GM18951 (cell line): ENCODE data around the gene GLMN.
"Not testable (repeated sequence)": the region's sequence is repeated elsewhere in the genome, so short reads cannot be mapped to it uniquely, and the experiment has no call there.

ENCODE experiments used
- POLR2A ChIP-seq: IDR thresholded peaks from 4 replicates; pipeline ENCODE4 v1.6.1; 2011; ENCODE audit warnings: mild to moderate bottlenecking; ENCODE audit not compliant: insufficient read length, insufficient read depth; ENCODE audit errors: extremely low read depth
- in situ Hi-C: fragments of 300-500 bp; cut with MboI; formaldehyde crosslinking; loops from one replicate; pipeline ENCODE4 v1.12.0; 2022; ENCODE audit warnings: low sequenced_read_pairs, mixed read lengths, inconsistent platforms; ENCODE audit not compliant: unreplicated experiment

The GLMN gene

DNA sequence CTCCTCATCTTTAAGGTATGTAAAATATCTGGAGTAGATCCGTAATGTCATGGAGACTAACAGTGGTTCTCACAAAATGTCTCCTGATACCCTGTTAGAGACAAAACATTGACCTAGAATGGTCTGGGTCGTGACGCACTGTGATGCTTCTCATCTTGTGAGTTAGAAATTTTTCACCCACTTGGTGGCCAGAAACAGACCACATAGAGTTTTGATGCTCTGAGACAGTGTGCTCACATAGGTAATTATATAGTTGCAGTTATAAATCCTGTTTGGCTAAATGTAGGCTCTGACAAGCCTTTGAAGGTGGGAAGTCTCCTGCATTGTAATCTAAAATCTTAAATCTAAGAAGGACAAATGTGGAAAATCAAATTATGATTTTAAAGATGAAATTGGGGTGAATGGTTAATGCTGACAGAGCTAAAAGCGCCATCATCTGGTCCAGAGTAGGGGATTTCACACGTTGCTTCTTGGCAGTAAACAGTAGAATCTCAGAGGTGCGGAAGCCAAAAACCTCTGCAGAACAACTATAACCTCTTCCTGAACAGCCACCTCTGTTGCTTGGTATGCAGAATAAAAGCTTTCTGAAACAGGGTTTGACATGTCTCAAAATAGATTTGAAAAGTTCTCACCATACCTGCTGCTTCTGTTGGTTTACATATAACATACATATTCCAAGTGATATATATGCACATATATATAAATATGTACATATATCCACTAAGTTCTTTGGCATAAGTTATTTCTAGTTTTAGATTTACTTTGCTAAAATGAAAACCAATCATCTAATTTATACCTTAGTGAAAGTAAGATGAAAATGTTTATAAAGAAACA lies 17.2 kb upstream of the GLMN start:
- in situ Hi-C loops: loop anchor here (5.0 to 10.0 kb wide), 2 partner anchors 149 to 306 kb away; no protein-coding TSS in a partner anchor
- no peak for TF ChIP-seq POLR2A

DNA sequence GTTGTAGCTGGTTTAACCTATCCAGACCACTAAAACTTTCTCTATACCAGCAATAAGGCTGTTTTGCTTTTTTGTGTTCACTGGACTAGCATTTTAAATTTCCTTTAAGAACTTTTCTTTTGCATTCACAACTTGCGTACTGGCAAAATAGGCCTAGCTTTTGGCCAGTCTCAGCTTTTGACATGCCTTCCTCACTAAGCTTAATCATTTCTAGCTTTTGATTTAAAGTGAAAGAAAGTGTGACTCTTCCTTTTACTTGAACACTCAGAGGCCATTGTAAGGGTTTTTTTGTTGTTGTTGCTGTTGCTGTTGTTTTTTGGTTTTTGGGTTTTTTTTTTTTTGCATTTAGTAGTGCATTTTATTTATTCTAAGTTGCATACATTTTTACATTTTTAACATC lies 15.2 kb upstream of the GLMN start:
- TF ChIP-seq POLR2A: no peak
- in situ Hi-C loops: loop anchor here (10.0 kb wide), 1 partner anchor 151 kb away; no protein-coding TSS in a partner anchor

DNA sequence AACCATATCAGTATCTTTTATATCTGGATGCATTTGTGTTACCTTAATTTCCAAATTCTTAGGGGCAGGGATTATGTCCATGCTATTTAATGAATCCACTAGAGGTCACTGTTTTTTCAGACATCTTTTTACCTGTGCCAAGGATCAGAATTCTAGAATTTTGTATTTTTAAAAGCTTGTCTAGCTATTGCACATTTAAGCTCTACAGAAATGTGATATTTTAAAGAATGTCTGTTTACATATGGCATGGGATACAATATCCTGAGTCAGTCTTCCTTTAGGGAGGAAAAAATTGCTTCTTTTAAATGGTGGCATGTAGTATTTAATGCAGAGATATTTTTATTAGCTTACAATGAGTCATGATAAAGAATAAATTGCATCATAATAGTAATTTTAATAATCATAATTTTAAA lies 11.4 kb upstream of the GLMN start:
- in situ Hi-C loops: loop anchor here (10.0 kb wide), 1 partner anchor 155 kb away; no protein-coding TSS in a partner anchor
- TF ChIP-seq POLR2A: no peak

DNA sequence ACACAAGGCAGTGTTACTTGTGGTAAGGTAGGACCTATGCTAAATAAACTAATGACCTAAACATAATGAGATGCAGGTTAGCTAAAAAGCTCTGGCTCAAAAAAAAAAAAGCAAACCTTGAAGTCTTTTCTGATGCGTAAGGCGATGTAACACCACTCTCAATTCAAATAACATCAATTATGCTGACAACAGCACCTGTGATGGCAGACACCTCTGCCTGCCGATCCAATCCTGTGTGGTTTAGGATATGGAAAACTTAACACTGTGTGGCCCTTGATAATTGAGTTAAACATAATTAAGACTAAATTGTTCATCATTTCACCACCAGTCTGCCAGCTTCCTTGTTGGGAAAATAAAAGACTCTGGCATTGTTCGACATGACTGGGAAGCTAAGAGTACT lies 9.2 kb upstream of the GLMN start:
- in situ Hi-C loops: no loop called here
- TF ChIP-seq POLR2A: no peak

DNA sequence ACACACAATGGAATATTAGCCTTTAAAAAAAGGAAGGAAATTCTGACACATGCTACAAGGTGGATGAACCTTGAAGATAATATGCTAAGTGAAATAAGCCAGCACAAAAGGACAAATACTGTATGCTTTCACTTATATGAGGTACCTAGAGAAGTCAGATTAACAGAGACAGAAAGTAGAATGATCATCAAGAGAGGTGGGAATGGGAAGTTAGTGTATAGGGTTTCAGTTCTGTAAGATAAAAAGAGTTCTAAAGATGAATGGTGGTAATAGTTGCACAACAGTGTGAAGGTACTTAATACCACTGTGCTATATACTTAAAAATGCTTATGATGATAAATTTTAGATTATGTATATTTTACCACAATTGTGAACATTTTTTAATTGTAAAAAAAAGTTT lies 7.2 kb upstream of the GLMN start:
- in situ Hi-C loops: no loop called here
- no peak for TF ChIP-seq POLR2A

DNA sequence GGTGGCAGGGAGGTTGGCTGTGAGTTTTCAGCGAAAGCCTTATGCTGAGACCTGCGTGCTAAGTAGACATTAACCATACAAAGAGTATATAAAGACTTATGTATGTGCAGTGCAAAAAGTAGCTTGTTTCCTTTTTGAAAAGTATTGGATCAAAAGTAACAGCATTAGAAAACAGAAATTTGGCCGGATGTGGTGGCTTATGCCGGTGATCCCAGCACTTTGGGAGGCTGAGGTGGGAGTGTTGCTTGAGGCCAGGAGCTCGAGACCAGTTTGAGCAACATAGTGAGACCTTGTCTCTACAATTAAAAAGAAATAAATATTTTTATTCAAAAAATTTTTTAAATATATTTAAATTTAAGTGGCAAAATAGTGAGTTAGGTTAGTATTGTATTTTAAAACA lies 2.2 kb upstream of the GLMN start:
- in situ Hi-C loops: no loop called here

DNA sequence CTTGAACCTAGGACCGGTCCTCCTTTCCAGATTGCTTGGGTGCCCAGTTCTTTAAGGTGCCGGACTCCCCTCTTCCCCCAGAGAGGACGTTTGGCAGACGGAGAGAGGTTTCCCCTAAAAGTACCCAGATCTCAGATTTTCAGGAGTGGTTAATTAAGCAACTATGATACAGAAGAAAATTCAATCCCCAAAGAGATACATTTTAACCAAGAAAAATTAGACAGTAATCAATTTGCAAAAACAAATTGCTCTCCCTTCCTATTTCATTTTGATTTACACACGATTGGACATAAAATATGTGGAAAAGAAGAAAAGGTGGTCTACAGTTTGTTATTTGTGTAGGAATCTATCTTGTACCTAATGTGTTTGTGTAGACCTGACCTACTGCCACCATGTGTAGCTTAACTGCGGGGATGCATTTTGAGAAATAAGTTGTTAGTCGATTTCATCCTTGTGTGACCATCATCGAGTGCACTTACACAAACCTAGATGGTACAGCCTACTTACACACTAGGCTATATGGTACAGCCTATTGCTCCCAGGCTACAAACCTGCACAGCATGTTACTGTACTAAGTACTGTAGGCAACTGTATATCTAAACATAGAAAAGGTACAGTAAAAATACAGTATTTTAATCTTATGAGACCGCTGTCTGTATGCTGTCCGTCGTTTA lies 827 bp upstream of the GLMN start:
- in situ Hi-C loops: no loop called here

More for the DNA sequence above, 2.2 kb upstream of the GLMN start:
- TF ChIP-seq POLR2A: no peak

DNA sequence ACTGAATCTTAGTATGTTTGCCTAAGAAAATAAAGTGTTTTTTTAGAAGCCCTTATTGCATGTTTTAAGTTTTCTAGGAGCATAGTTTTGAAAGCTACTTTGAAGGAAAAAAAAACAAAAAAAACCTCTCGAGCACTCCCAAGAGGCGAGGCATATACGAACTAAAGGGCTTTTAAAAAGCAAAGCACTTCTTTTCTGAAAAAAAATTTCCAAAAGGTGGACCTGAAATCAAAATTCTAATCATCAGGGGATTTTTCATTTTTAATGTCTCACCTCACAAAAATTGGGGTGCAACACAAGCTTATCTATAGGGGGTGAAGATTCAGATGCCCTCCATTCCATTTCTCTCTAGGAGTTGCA lies 594 bp downstream of the GLMN start:
- in situ Hi-C loops: no loop called here
- TF ChIP-seq POLR2A: no peak

More for the DNA sequence above, 827 bp upstream of the GLMN start:
- no peak for TF ChIP-seq POLR2A

DNA sequence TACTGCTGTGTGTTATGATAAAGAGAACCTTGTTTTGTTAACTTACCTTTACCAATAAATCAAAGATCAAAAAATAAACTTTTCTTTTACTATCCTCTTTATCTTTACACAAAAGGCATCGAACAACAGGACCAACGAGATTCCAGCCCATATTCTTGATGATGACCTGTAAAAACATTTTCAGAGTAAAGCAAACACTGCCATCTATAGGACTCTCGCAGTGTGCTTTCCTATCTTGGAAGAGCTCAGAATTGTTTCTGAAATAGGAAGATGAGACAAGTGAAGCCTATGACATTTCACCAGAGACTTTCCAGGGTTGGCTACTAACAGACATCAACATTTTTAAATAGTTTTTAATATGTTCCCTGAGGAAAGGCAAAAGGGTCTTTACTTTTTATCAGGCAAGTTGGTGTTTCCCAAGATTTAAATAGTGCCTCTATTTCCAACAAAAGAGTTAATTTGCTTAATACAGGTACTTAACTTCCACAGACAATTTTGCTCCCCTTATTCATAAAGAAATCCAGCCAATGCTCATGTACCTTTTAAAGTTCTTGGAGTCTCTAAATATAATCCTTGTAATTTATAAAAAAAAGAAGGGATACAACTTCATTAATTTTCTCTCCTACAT lies 7.3 kb downstream of the GLMN start:
- no peak for TF ChIP-seq POLR2A
- in situ Hi-C loops: no loop called here

DNA sequence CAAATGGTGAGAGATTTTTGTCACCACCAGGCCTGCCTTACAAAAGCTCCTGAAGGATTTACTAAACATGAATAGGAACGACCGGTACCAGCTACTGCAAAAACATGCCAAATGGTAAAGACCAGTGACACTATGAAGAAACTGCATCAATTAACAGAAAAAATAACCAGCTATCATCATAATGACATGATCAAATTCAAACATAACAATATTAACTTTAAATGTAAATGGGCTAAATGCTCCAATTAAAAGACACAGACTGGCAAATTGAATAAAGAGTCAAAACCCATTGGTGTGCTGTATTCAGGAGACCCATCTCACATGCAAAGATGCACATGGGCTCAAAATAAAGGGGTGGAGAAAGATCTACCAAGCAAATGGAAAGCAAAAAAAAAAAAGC lies 17.4 kb downstream of the GLMN start:
- in situ Hi-C loops: not testable (repeated sequence)

DNA sequence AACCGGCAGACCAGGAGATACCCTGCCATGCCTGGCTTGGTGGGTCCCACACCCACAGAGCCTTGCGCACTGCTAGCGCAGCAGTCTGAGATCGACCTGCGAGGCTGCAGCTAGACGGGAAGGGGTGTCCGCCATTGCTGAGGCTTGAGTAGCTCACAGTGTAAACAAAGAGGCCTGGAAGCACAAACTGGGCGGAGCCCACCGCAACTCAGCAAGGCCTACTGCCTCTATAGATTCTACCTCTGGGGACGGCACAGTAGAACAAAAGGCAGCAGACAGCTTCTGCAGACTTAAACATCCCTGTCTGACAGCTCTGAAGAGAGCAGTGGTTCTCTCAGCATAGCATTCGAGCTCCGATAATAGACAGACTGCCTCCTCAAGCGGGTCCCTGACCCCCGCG lies 19.0 kb downstream of the GLMN start:
- in situ Hi-C loops: not testable (repeated sequence)

DNA sequence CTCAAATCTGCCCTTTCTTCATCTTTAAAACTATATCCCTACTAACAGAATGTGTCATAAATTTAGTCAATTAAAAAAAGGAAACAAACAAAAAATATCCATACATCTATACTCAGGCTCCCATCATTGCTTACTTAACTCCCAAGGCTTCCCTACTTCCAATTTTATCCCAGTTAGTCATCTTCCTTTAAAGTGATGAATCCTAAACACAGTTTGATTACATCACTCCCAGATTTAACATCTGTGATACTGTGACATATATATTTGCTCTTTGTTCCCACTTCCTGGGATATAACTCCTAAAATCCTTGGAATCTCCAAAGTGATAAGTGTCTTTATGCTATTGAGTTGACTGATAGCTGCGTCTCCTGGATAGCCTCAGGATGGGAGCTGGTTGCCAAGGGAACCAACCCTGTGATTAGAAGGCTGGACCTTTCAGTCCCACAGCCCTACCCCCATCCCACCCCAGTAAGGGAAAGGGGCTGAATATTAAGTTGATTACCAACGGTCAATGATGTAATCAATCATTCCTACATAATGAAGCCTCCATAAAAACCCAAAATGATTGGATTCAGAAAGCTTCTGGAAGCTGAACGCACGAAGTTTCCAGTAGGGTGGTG lies 21.6 kb downstream of the GLMN start:
- in situ Hi-C loops: no loop called here
- TF ChIP-seq POLR2A: no peak

DNA sequence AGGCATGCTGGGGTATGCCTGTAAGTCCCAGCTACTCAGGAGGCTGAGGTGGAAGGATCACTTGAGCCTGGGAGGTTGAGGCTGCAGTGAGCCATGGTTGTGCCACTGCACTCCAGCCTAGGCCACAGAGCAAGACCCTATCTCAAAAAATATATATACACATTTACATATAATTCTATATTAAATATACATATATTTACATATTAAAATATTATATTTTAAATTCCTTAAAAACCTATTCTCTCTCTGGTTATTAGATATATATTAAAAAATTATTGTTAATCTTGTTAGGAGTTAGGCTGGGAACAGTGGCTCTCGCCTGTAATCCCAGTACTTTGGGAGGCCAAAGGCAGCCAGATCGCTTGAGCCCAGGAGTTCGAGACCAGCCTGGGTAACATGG lies 22.7 kb downstream of the GLMN start:
- in situ Hi-C loops: no loop called here
- TF ChIP-seq POLR2A: no peak
